Lower leg skin (tissue), 4 donors: Measurements from ENCODE around the gene RGS7. TPM values are rescaled to one million over a fixed set of nuclear protein-coding genes. Genes with fewer than 3 reads are reported as not detected.

Experiments used
- DNase-seq, 2 donors: peaks; one replicate each; pipeline ENCODE4 v3.0.0-alpha.2; 2019; ENCODE audit warnings: low spot score in 2 of 2
- H3K4me3 ChIP-seq: fragments of 200-600 bp; sonication (generic); 2 replicates; pipeline ENCODE4 v1.5.1; 2017; ENCODE audit warnings: mild to moderate bottlenecking, low read depth; ENCODE audit not compliant: poor library complexity, severe bottlenecking
- CTCF ChIP-seq, 3 donors: fragments of 450-650 bp; IDR thresholded peaks; one replicate each; pipeline ENCODE4 v1.5.1; 2016; ENCODE audit warnings: antibody characterized with exemption in 3 of 3, mild to moderate bottlenecking in 3 of 3, moderate library complexity in 2 of 3
- POLR2A ChIP-seq, 2 donors: fragments of 450-650 bp; IDR thresholded peaks; one replicate each; pipeline ENCODE4 v1.6.1; 2016 to 2017; ENCODE audit warnings: antibody characterized with exemption in 2 of 2, mild to moderate bottlenecking in 1 of 2, moderate library complexity in 1 of 2
- WGBS, 2 donors: methylation state at CpG; one replicate each; pipeline ENCODE4 v1.1.5; 2018; 5-methylcytosine and 5-hydroxymethylcytosine counted together
- intact Hi-C: fragments of 100-400 bp; cut with DNase I; formaldehyde crosslinking; loops from one replicate; pipeline ENCODE4 v1.15.0; 2023; ENCODE audit warnings: low total_unique reads
- total RNA-seq, 4 donors: library from RNA; depleted of rRNA; stranded (reverse); fragments of >200 nt; gene quantifications; one replicate each; pipeline ENCODE4 v1.1.0, GENCODE V29; 2016

The RGS7 gene
- total RNA-seq, 4 donors from 2014 or later = not detected

GRCh38 chr1:240831922-240832321 is 525.1 kb downstream of the RGS7 start:
- WGBS, 2 donors = 43 to 48% methylated on average over 3 of the region's 3 CpGs
- TF ChIP-seq CTCF (IDR thresholded peaks at IDR 0.05) (no peak), POLR2A (IDR thresholded peaks at IDR 0.05) (no peak)
- no peak overlapping the region for H3K4me3 ChIP-seq
- no peak for DNase-seq
- intact Hi-C loops = no loop called here

- TF ChIP-seq POLR2A (IDR thresholded peaks at IDR 0.05) (no peak), CTCF (IDR thresholded peaks at IDR 0.05) (no peak)
- intact Hi-C loops = no loop called here
- 45 to 51% methylated on average over 3 of the region's 3 CpGs for WGBS, 2 donors
- DNase-seq = no peak
- no peak overlapping the region for H3K4me3 ChIP-seq
Measured at GRCh38 chr1:240831191-240831631, 525.8 kb downstream of the RGS7 start.

- 68 to 89% methylated on average over 3 of the region's 3 CpGs for WGBS, 2 donors
- intact Hi-C loops = no loop called here
- H3K4me3 ChIP-seq = no peak overlapping the region
- TF ChIP-seq POLR2A (IDR thresholded peaks at IDR 0.05) = no peak
- no peak for TF ChIP-seq CTCF (IDR thresholded peaks at IDR 0.05)
- DNase-seq = no peak
Measured at GRCh38 chr1:240829487-240829886, 527.5 kb downstream of the RGS7 start.

GRCh38 chr1:240827786-240828185 is 529.2 kb downstream of the RGS7 start:
- intact Hi-C loops = no loop called here
- TF ChIP-seq POLR2A (IDR thresholded peaks at IDR 0.05) = no peak
- no peak for TF ChIP-seq CTCF (IDR thresholded peaks at IDR 0.05)
- WGBS, 2 donors = 82 to 83% methylated on average over 1 of the region's 1 CpG
- DNase-seq = no peak
- no peak overlapping the region for H3K4me3 ChIP-seq

- no peak for TF ChIP-seq CTCF (IDR thresholded peaks at IDR 0.05)
- DNase-seq = no peak
- intact Hi-C loops = no loop called here
- H3K4me3 ChIP-seq = no peak overlapping the region
- 69 to 75% methylated on average over 9 of the region's 9 CpGs for WGBS, 2 donors
Measured at GRCh38 chr1:240824238-240824637, 532.8 kb downstream of the RGS7 start.

- TF ChIP-seq POLR2A (IDR thresholded peaks at IDR 0.05) (no peak), CTCF (IDR thresholded peaks at IDR 0.05) (no peak)
- WGBS, 2 donors = 95 to 96% methylated on average over 12 to 31 of the region's 31 CpGs
- intact Hi-C loops = no loop called here
- DNase-seq = no peak
- no peak overlapping the region for H3K4me3 ChIP-seq
Measured at GRCh38 chr1:240823357-240823756, 533.6 kb downstream of the RGS7 start.
